Putamen (tissue), 1 donor: Measurements from ENCODE around the gene IRAK1.
"Not testable (repeated sequence)": the region's sequence is repeated elsewhere in the genome, so short reads cannot be mapped to it uniquely, and the experiment has no call there.

Experiments used
- DNase-seq: peaks from one replicate; pipeline ENCODE4 v3.0.0-alpha.2; 2016; ENCODE audit warnings: low spot score

IRAK1 gene

GRCh38 chrX:153995504-153995903 lies 24.2 kb downstream of the IRAK1 start:
- no peak for DNase-seq

- DNase-seq, result not testable (repeated sequence)
Measured at GRCh38 chrX:153994398-153994797, 25.3 kb downstream of the IRAK1 start.

GRCh38 chrX:153993978-153994377 lies 25.7 kb downstream of the IRAK1 start:
- no peak for DNase-seq

- DNase-seq, result no peak
Measured at GRCh38 chrX:153993079-153993478, 26.6 kb downstream of the IRAK1 start.

GRCh38 chrX:153992180-153992579 lies 27.5 kb downstream of the IRAK1 start:
- no peak for DNase-seq

GRCh38 chrX:153991013-153991580 lies 28.6 kb downstream of the IRAK1 start:
- DNase-seq, result no peak

- no peak for DNase-seq
Measured at GRCh38 chrX:153989973-153990655, 29.6 kb downstream of the IRAK1 start.

GRCh38 chrX:153988493-153988892 lies 31.2 kb downstream of the IRAK1 start:
- DNase-seq, result no peak

GRCh38 chrX:153984351-153985178 lies 35.1 kb downstream of the IRAK1 start:
- DNase-seq, result no peak

- no peak for DNase-seq
Measured at GRCh38 chrX:153983321-153983801, 36.3 kb downstream of the IRAK1 start.

GRCh38 chrX:153981771-153982533 lies 37.8 kb downstream of the IRAK1 start:
- DNase-seq, result no peak

GRCh38 chrX:153981231-153981630 lies 38.5 kb downstream of the IRAK1 start:
- DNase-seq, result no peak

GRCh38 chrX:153980394-153980793 lies 39.3 kb downstream of the IRAK1 start:
- DNase-seq, result not testable (repeated sequence)

GRCh38 chrX:153974726-153975286 lies 44.9 kb downstream of the IRAK1 start:
- DNase-seq, result no peak

GRCh38 chrX:153974003-153974725 lies 45.5 kb downstream of the IRAK1 start:
- no peak for DNase-seq

- no peak for DNase-seq
Measured at GRCh38 chrX:153973127-153974002, 46.3 kb downstream of the IRAK1 start.

GRCh38 chrX:153972368-153973126 lies 47.2 kb downstream of the IRAK1 start, which contains the start of gene TMEM187:
TSS of gene TMEM187 (plus strand) at chrX:153972754. CDS start at chrX:153982063, 9,309 bp downstream.
- DNase-seq, result peak; percentile 82

- DNase-seq, result peak; percentile 85
Measured at GRCh38 chrX:153971450-153972367, 48.0 kb downstream of the IRAK1 start, which contains the start of gene HCFC1. TSS of gene HCFC1 (minus strand) at chrX:153971818. CDS start at chrX:153970840, 978 bp downstream.
